ENCODE measurements around the gene ARHGEF17.

GRCh38 chr11:73298233-73298632 lies 9.8 kb upstream of the ARHGEF17 start:
- no peak for TF ChIP-seq CTCF (IDR thresholded peaks at IDR 0.05; ENCODE audit: low read depth, low read length, poor library complexity, severe bottlenecking)
- no peak for TF ChIP-seq EZH2phosphoT487 (IDR thresholded peaks at IDR 0.05; ENCODE audit: borderline replicate concordance, low read length)
